IMR-90 (cell line): ENCODE data around the gene SFXN3. TPM values are rescaled to one million over a fixed set of nuclear protein-coding genes. Genes with fewer than 3 reads are reported as not detected.

Source experiments
- ATAC-seq: fragments of 200-7000 bp; cut with Tn5 transposase; 2 replicates; pipeline ENCODE4 v1.9.1; 2020; ENCODE audit warnings: low read depth, mild to moderate bottlenecking, moderate library complexity
- BruUV-seq: library from RNA; stranded (reverse); fragments of 400-500 nt; replicated peaks from 2 replicates; lab custom pipeline; 2021; lab: Mats Ljungman, UMichigan
- CTCF ChIA-PET: fragments of 300-600 bp; formaldehyde crosslinking; extraction: SDS; loops from one replicate; lab custom pipeline; 2021; ENCODE audit warnings: antibody characterized with exemption; lab: Yijun Ruan, JAX
- POLR2A ChIA-PET: fragments of 300-600 bp; sonication (Branson Sonifier 250); formaldehyde crosslinking; loops from one replicate; lab custom pipeline; 2022; ENCODE audit warnings: antibody characterized with exemption; ENCODE audit not compliant: unreplicated experiment; lab: Charles Lee
- DNase-seq: peaks from one replicate; pipeline ENCODE4 v3.0.0; 2013
- H2AFZ ChIP-seq: replicated peaks from 2 replicates; pipeline ENCODE3; 2013; ENCODE audit warnings: low read length, mild to moderate bottlenecking; ENCODE audit not compliant: poor library complexity
- H2AK5ac ChIP-seq: 2 replicates; pipeline ENCODE4 v1.6.1; 2013; ENCODE audit warnings: low read depth, low read length, inconsistent platforms
- H2AK9ac ChIP-seq: replicated peaks from 2 replicates; pipeline ENCODE3; 2013; ENCODE audit warnings: mild to moderate bottlenecking, low read depth, low read length, moderate library complexity; ENCODE audit not compliant: poor library complexity
- H2BK120ac ChIP-seq: 2 replicates; pipeline ENCODE4 v1.6.1; 2013; ENCODE audit warnings: low read depth, low read length, inconsistent platforms
- H2BK15ac ChIP-seq: 3 replicates; pipeline ENCODE4 v1.6.1; 2013; ENCODE audit warnings: low read depth, low read length, inconsistent platforms
- H2BK20ac ChIP-seq: 2 replicates; pipeline ENCODE4 v1.6.1; 2013; ENCODE audit warnings: low read depth, mild to moderate bottlenecking, inconsistent platforms, low read length, moderate library complexity
- H2BK5ac ChIP-seq: 2 replicates; pipeline ENCODE4 v1.6.1; 2013; ENCODE audit warnings: mild to moderate bottlenecking, low read depth, low read length, inconsistent platforms; ENCODE audit not compliant: poor library complexity, severe bottlenecking
- H3K14ac ChIP-seq: replicated peaks from 2 replicates; pipeline ENCODE4 v1.6.1; 2013; ENCODE audit warnings: low read depth, low read length, inconsistent platforms
- H3K18ac ChIP-seq: 2 replicates; pipeline ENCODE4 v1.6.1; 2013; ENCODE audit warnings: low read depth, low read length, control low read depth
- H3K23ac ChIP-seq: 2 replicates; pipeline ENCODE4 v1.6.1; 2013; ENCODE audit warnings: low read depth, low read length, inconsistent platforms
- H3K27ac ChIP-seq: 2 replicates; pipeline ENCODE4 v1.5.1; 2013; ENCODE audit warnings: mild to moderate bottlenecking, control low read depth, low read length; ENCODE audit not compliant: insufficient read depth
- H3K27me3 ChIP-seq: 2 replicates; pipeline ENCODE4 v1.6.1; 2013; ENCODE audit warnings: low read length; ENCODE audit not compliant: control insufficient read depth, insufficient read depth
- H3K36me3 ChIP-seq: 2 replicates; pipeline ENCODE4 v1.6.1; 2013; ENCODE audit warnings: low read length, mixed read lengths; ENCODE audit not compliant: control insufficient read depth, insufficient read depth
- H3K4ac ChIP-seq: 2 replicates; pipeline ENCODE4 v1.6.1; 2013; ENCODE audit warnings: low read depth, low read length, inconsistent platforms
- H3K4me1 ChIP-seq: 2 replicates; pipeline ENCODE4 v1.6.1; 2013; ENCODE audit warnings: low read length, mixed read lengths; ENCODE audit not compliant: control insufficient read depth, insufficient read depth
- H3K4me2 ChIP-seq: 2 replicates; pipeline ENCODE4 v1.6.1; 2013; ENCODE audit warnings: low read depth, mild to moderate bottlenecking, control low read depth, low read length, moderate library complexity
- H3K4me3 ChIP-seq: 2 replicates; pipeline ENCODE4 v1.5.1; 2013; ENCODE audit warnings: low read depth, mild to moderate bottlenecking, control low read depth, low read length, moderate library complexity; ENCODE audit not compliant: insufficient read depth
- H3K56ac ChIP-seq: 2 replicates; pipeline ENCODE4 v1.6.1; 2013; ENCODE audit warnings: low read length, inconsistent platforms; ENCODE audit not compliant: insufficient read depth; ENCODE audit errors: extremely low read depth
- H3K79me1 ChIP-seq, 2 experiments: 2 replicates each; pipeline ENCODE4 v1.6.1; 2013; ENCODE audit warnings: low read length in 2 of 2, inconsistent platforms in 1 of 2, low read depth in 1 of 2
- H3K9ac ChIP-seq: 2 replicates; pipeline ENCODE4 v1.6.1; 2013; ENCODE audit warnings: low read depth, low read length, control low read depth
- H3K9me1 ChIP-seq: 2 replicates; pipeline ENCODE4 v1.6.1; 2013; ENCODE audit warnings: low read length, inconsistent platforms; ENCODE audit not compliant: insufficient read depth
- H3K9me3 ChIP-seq: 2 replicates; pipeline ENCODE4 v1.6.1; 2013; ENCODE audit warnings: low read length; ENCODE audit not compliant: control insufficient read depth, insufficient read depth
- H4K20me1 ChIP-seq: 2 replicates; pipeline ENCODE4 v1.6.1; 2013; ENCODE audit warnings: low read length, inconsistent platforms; ENCODE audit not compliant: insufficient read depth
- H4K5ac ChIP-seq: 2 replicates; pipeline ENCODE4 v1.6.1; 2013; ENCODE audit warnings: mild to moderate bottlenecking, low read depth, low read length, control low read depth
- H4K8ac ChIP-seq, 2 experiments: 2 replicates each; pipeline ENCODE4 v1.6.1; 2013; ENCODE audit warnings: low read depth in 2 of 2, low read length in 2 of 2, control low read depth in 1 of 2, inconsistent platforms in 1 of 2
- H4K91ac ChIP-seq: 2 replicates; pipeline ENCODE4 v1.6.1; 2013; ENCODE audit warnings: low read depth, low read length, inconsistent platforms; ENCODE audit not compliant: insufficient read depth
- BHLHE40 ChIP-seq: fragments of 150-350 bp; IDR thresholded peaks from 2 replicates; pipeline ENCODE4 v1.6.1; 2016; ENCODE audit warnings: mild to moderate bottlenecking, low read depth, low read length
- CEBPB ChIP-seq: IDR thresholded peaks from 2 replicates; pipeline ENCODE4 v1.6.1; 2012; ENCODE audit warnings: low read depth, low read length, improper control_type of control experiment
- CHD1 ChIP-seq: IDR thresholded peaks from 2 replicates; pipeline ENCODE4 v1.6.1; 2012; ENCODE audit warnings: low read depth, low read length, improper control_type of control experiment
- CTCF ChIP-seq: conservative IDR thresholded peaks from 2 replicates; pipeline ENCODE4 v1.5.1; 2012; ENCODE audit warnings: mild to moderate bottlenecking, low read depth, low read length, improper control_type of control experiment
- ELK1 ChIP-seq: fragments of 150-350 bp; IDR thresholded peaks from 2 replicates; pipeline ENCODE4 v1.6.1; 2016; ENCODE audit warnings: low read depth, mild to moderate bottlenecking, low read length, moderate library complexity, borderline replicate concordance
- FOS ChIP-seq: fragments of 150-350 bp; IDR thresholded peaks from 2 replicates; pipeline ENCODE4 v1.6.1; 2016; ENCODE audit warnings: low read depth, low read length
- MAZ ChIP-seq: IDR thresholded peaks from 2 replicates; pipeline ENCODE4 v1.6.1; 2012; ENCODE audit warnings: low read depth, mild to moderate bottlenecking, low read length, improper control_type of control experiment, moderate library complexity, borderline replicate concordance
- MXI1 ChIP-seq: IDR thresholded peaks from 2 replicates; pipeline ENCODE4 v1.6.1; 2012; ENCODE audit warnings: low read depth, mild to moderate bottlenecking, low read length, moderate library complexity, borderline replicate concordance
- POLR2A ChIP-seq: IDR thresholded peaks from 2 replicates; pipeline ENCODE4 v1.6.1; 2012; ENCODE audit warnings: mild to moderate bottlenecking, low read depth, low read length
- RAD21 ChIP-seq: IDR thresholded peaks from 2 replicates; pipeline ENCODE4 v1.6.1; 2012; ENCODE audit warnings: low read length, improper control_type of control experiment
- SMC3 ChIP-seq: fragments of 150-350 bp; IDR thresholded peaks from 2 replicates; pipeline ENCODE4 v1.6.1; 2016; ENCODE audit warnings: low read depth, mild to moderate bottlenecking, antibody characterized with exemption, low read length, moderate library complexity
- WGBS, 2 experiments: methylation state at CpG; one replicate each; pipeline versions ENCODE4 v1.1.5 to v1.1.7; 2013; ENCODE audit warnings: missing lambda C conversion rate in 2 of 2; ENCODE audit not compliant: insufficient read length in 1 of 2; ENCODE audit errors: extremely low coverage in 2 of 2; 5-methylcytosine and 5-hydroxymethylcytosine counted together
- dilution Hi-C: fragments of 300-500 bp; cut with HindIII; formaldehyde crosslinking; loops from one replicate; pipeline ENCODE4 v1.14.3; 2018; ENCODE audit warnings: low sequenced_read_pairs; ENCODE audit not compliant: unreplicated experiment
- in situ Hi-C: fragments of 300-500 bp; cut with MboI; formaldehyde crosslinking; loops from 3 replicates; pipeline ENCODE4 v1.14.3; 2019; ENCODE audit warnings: low sequenced_read_pairs, inconsistent platforms, mixed read lengths
- intact Hi-C: fragments of 100-400 bp; cut with micrococcal nuclease; formaldehyde crosslinking; loops from 2 replicates; pipeline ENCODE4 v1.10.0; 2022
- polyA plus RNA-seq, 3 experiments: library from polyadenylated mRNA; depleted of rRNA; stranded (reverse); fragments of >200 nt; gene quantifications; 2 replicates each; pipeline ENCODE4 v1.2.3, GENCODE V29; 2012; ENCODE audit warnings: low replicate concordance in 1 of 3
- total RNA-seq: library from RNA; depleted of rRNA; stranded (reverse); fragments of >200 nt; gene quantifications from 2 replicates; pipeline ENCODE4 v1.2.3, GENCODE V29; 2012

The SFXN3 gene
- total and polyA plus RNA-seq, 2 of the 4 experiments (the other 2 are of a cell fraction) = 64.7 to 77.2 TPM

- Histone ChIP-seq H3K9ac (no peak overlapping the region), H4K5ac (no peak overlapping the region), H4K20me1 (no peaks in the 10 kb centered on the region), H3K79me1 (no peaks in the 10 kb centered on the region), H3K4ac (no peak overlapping the region), H3K4me3 (no peak overlapping the region), H2AFZ (no peak overlapping the region), H4K8ac (no peak overlapping the region), H3K27me3 (peaks cover 80% of the 10 kb centered on the region), H3K56ac (no peak overlapping the region), H3K9me1 (no peaks in the 10 kb centered on the region), H2BK15ac (no peak overlapping the region), H3K36me3 (no peaks in the 10 kb centered on the region), H3K23ac (no peak overlapping the region), H2BK5ac (no peak overlapping the region), H3K9me3 (no peaks in the 10 kb centered on the region), H2AK9ac (peak overlapping the region; percentile 5), H3K14ac (no peak overlapping the region), H2BK20ac (no peak overlapping the region), H3K4me2 (no peak overlapping the region), H3K27ac (no peak overlapping the region), H4K91ac (no peak overlapping the region), H3K4me1 (0 out of 2 replicates have a peak, but pooled peaks cover 2% of the 10 kb centered on the region), H3K18ac (no peak overlapping the region), H2BK120ac (no peak overlapping the region), H2AK5ac (no peak overlapping the region)
- ChIA-PET POLR2A (no interaction called here), CTCF (no interaction called here)
- DNase-seq (no peak), ATAC-seq (no peak)
- in situ Hi-C loops = no loop called here
- intact Hi-C loops = no loop called here
- TF ChIP-seq CHD1 (no peak), MAZ (no peak), ELK1 (no peak), CEBPB (no peak), MXI1 (no peak), POLR2A (no peak), CTCF (no peak), SMC3 (no peak), FOS (no peak), RAD21 (no peak), BHLHE40 (no peak)
- WGBS, 2 experiments = no CpG with 5 or more reads among the region's 5 CpGs
- dilution Hi-C loops = no loop called here
- no TSS peak for BruUV-seq
These were observed 59.6 kb downstream of the SFXN3 start for GRCh38 chr10:101090597-101090996.
